Esophagus (tissue), 2 donors: ENCODE results near the gene ZIC2. TPM values are rescaled to one million over a fixed set of nuclear protein-coding genes. Genes with fewer than 3 reads are reported as not detected.
A peak's percentile ranks its signal among the peaks of the same experiment; 100 is the strongest.

Experiments
- H3K27ac ChIP-seq, 2 donors: one replicate each; pipeline ENCODE4 v1.5.1; 2013; ENCODE audit warnings: low read depth in 2 of 2, mild to moderate bottlenecking in 2 of 2, inconsistent platforms in 1 of 2, low read length in 1 of 2, moderate library complexity in 1 of 2
- H3K27me3 ChIP-seq, 2 donors: one replicate each; pipeline ENCODE4 v1.6.1; 2013; ENCODE audit warnings: low read length in 2 of 2, control low read depth in 1 of 2, mild to moderate bottlenecking in 1 of 2; ENCODE audit not compliant: insufficient read depth in 2 of 2, control insufficient read depth in 1 of 2
- H3K36me3 ChIP-seq, 2 donors: one replicate each; pipeline ENCODE4 v1.6.1; 2013; ENCODE audit warnings: low read length in 1 of 2; ENCODE audit not compliant: control insufficient read depth in 2 of 2, insufficient read depth in 2 of 2
- H3K4me1 ChIP-seq, 2 donors: one replicate each; pipeline ENCODE4 v1.6.1; 2013; ENCODE audit warnings: low read length in 1 of 2; ENCODE audit not compliant: control insufficient read depth in 2 of 2, insufficient read depth in 2 of 2
- H3K4me3 ChIP-seq, 2 donors: one replicate each; pipeline ENCODE4 v1.5.1; 2013; ENCODE audit warnings: low read length in 2 of 2, mild to moderate bottlenecking in 2 of 2, low read depth in 1 of 2, moderate library complexity in 1 of 2
- H3K9me3 ChIP-seq, 2 donors: one replicate each; pipeline ENCODE4 v1.6.1; 2013; ENCODE audit warnings: mild to moderate bottlenecking in 2 of 2, low read depth in 1 of 2, low read length in 1 of 2, moderate library complexity in 1 of 2; ENCODE audit not compliant: control insufficient read depth in 2 of 2, insufficient read depth in 1 of 2
- WGBS, 2 donors: extraction: QIAGEN DNeasy Blood & Tissue Kit; methylation state at CpG; one replicate each; pipeline ENCODE4 v1.1.7; 2013; 5-methylcytosine and 5-hydroxymethylcytosine counted together
- polyA plus RNA-seq, 2 donors: library from polyadenylated mRNA; stranded (reverse); fragments of 200-250 nt; gene quantifications; one replicate each; pipeline ENCODE4 v1.2.3, GENCODE V29; 2013
- donor health status: healthy with polysubstance abuse.
- donor health status: Bipolar disorder and iron deficiency.

Gene ZIC2
- polyA plus RNA-seq, 2 donors, result 0.04 to 0.11 TPM

GRCh38 chr13:99977912-99978798, 3.4 kb upstream of the ZIC2 start:
- Histone ChIP-seq H3K27me3 (peaks cover 0 to 65% of the 10 kb centered on the region in 2 donors), H3K9me3 (peaks cover 0 to 11% of the 10 kb centered on the region in 2 donors), H3K4me1 (peaks cover 2 to 18% of the 10 kb centered on the region in 2 donors), H3K36me3 (no peaks in the 10 kb centered on the region), H3K4me3 (no peak overlapping the region), H3K27ac (no peak overlapping the region)
- 18 to 22% methylated on average over 52 of the region's 52 CpGs for WGBS, 2 donors

GRCh38 chr13:99978799-99979452, 2.7 kb upstream of the ZIC2 start:
- Histone ChIP-seq H3K4me3 (no peak overlapping the region), H3K4me1 (peaks cover 2 to 18% of the 10 kb centered on the region in 2 donors), H3K27me3 (peaks cover 0 to 73% of the 10 kb centered on the region in 2 donors), H3K9me3 (peaks cover 0 to 11% of the 10 kb centered on the region in 2 donors), H3K36me3 (no peaks in the 10 kb centered on the region), H3K27ac (no peak overlapping the region)
- WGBS, 2 donors, result 5 to 6% methylated on average over 18 of the region's 18 CpGs

GRCh38 chr13:99979453-99980200, 2.0 kb upstream of the ZIC2 start:
- peaks cover 2 to 18% of the 10 kb centered on the region in 2 donors for H3K4me1 ChIP-seq

GRCh38 chr13:99980201-99980823, 1.3 kb upstream of the ZIC2 start:
- peaks cover 2 to 18% of the 10 kb centered on the region in 2 donors for H3K4me1 ChIP-seq
- H3K36me3 ChIP-seq, result no peaks in the 10 kb centered on the region
- WGBS, 2 donors, result 2% methylated on average over 47 to 76 of the region's 76 CpGs
- peaks cover 3 to 16% of the 10 kb centered on the region in 2 donors for H3K9me3 ChIP-seq
- peak overlapping the region; percentile 27 to 66 for H3K4me3 ChIP-seq
- no peak overlapping the region for H3K27ac ChIP-seq
- H3K27me3 ChIP-seq, result peaks cover 0 to 76% of the 10 kb centered on the region in 2 donors

More at GRCh38 chr13:99979453-99980200, 2.0 kb upstream of the ZIC2 start:
- WGBS, 2 donors, result 4 to 5% methylated on average over 59 of the region's 59 CpGs
- Histone ChIP-seq H3K9me3 (peaks cover 0 to 13% of the 10 kb centered on the region in 2 donors), H3K36me3 (no peaks in the 10 kb centered on the region), H3K27ac (no peak overlapping the region), H3K4me3 (peak overlapping the region in 1 of 2 donors; percentile 66), H3K27me3 (peaks cover 0 to 75% of the 10 kb centered on the region in 2 donors)

DNA sequence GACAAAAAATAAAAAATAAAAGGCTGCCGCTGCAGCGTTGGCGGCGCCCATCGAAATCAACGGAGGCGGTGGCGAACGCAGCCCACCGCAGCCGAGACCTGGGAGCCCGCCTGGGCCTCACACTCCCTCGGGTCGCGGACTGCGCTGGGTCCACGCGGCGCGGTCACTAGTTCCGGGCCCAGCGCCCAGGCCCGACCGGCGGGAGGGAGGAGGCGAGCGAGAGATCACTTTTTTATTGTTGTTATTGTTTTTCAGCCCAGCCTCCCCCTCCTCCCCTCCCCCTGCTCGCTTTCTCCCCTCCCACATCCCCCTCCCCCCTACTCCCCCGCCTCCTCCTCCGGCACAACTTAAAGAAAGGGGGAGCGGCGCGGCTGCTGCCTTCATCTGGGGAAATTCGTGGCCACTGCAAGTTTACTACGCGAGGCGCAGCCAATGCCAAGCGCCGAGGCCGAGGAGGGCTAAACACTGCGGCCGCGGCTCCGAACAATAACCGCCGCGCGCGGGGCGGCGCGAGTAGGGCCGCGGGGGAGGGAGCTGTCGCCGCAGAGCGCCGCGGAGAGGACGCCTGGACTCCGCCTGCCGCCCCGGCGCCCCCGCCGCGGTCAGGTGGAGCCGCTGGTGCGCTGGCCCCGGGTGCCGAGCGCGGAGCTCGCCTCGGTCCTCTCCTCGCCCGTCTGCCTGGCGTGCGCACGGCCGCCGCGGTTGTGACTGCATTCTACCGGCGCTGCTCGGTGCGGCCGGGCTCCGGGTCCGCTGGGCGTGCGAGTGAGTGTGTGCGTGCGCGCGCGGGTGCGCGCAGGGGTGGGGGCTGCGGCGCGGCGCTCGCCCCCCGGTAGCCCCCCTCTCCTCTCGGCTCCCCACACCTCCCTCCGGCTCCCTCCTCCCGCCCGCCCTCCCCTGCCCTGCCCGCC, 505 bp upstream of the ZIC2 start:
- Histone ChIP-seq H3K4me3 (peak overlapping the region; percentile 51 to 66), H3K36me3 (no peaks in the 10 kb centered on the region), H3K27me3 (peaks cover 0 to 75% of the 10 kb centered on the region in 2 donors), H3K27ac (no peak overlapping the region), H3K4me1 (peaks cover 2 to 18% of the 10 kb centered on the region in 2 donors), H3K9me3 (peaks cover 3 to 16% of the 10 kb centered on the region in 2 donors)
- 1 to 2% methylated on average over 67 to 109 of the region's 110 CpGs for WGBS, 2 donors

DNA sequence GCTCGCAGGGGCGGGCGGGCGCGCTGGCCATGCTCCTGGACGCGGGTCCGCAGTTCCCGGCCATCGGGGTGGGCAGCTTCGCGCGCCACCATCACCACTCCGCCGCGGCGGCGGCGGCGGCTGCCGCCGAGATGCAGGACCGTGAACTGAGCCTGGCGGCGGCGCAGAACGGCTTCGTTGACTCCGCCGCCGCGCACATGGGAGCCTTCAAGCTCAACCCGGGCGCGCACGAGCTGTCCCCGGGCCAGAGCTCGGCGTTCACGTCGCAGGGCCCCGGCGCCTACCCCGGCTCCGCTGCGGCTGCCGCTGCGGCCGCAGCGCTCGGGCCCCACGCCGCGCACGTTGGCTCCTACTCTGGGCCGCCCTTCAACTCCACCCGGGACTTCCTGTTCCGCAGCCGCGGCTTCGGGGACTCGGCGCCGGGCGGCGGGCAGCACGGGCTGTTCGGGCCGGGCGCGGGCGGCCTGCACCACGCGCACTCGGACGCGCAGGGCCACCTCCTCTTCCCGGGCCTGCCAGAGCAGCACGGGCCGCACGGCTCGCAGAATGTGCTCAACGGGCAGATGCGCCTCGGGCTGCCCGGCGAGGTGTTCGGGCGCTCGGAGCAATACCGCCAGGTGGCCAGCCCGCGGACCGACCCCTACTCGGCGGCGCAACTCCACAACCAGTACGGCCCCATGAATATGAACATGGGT, 599 bp downstream of the ZIC2 start:
- Histone ChIP-seq H3K27ac (no peak overlapping the region), H3K27me3 (peaks cover 0 to 79% of the 10 kb centered on the region in 2 donors), H3K9me3 (peaks cover 3 to 16% of the 10 kb centered on the region in 2 donors), H3K4me1 (peaks cover 2 to 18% of the 10 kb centered on the region in 2 donors), H3K36me3 (no peaks in the 10 kb centered on the region), H3K4me3 (peak overlapping the region; percentile 43 to 66)
- 3% methylated on average over 70 to 98 of the region's 98 CpGs for WGBS, 2 donors

DNA sequence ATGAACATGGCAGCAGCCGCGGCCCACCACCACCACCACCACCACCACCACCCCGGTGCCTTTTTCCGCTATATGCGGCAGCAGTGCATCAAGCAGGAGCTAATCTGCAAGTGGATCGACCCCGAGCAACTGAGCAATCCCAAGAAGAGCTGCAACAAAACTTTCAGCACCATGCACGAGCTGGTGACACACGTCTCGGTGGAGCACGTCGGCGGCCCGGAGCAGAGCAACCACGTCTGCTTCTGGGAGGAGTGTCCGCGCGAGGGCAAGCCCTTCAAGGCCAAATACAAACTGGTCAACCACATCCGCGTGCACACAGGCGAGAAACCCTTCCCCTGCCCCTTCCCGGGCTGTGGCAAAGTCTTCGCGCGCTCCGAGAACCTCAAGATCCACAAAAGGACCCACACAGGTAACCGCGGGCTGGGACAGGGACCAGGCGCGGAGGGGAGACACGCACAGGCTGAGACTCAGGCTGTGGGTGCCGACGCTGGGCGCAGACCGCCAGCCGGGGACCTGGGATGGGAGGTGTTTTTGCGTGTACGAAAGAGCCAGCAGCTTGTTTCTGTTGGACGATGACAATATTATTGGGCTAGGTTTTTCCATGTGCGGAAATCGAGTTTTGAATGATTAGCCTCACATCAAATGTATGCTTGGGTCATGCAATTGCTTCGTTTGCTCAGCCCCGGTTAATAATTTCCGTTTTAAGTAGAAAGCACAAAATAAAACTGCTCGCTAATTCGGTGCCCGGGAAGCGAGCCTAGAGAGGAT, 1.3 kb downstream of the ZIC2 start:
- Histone ChIP-seq H3K9me3 (peaks cover 3 to 15% of the 10 kb centered on the region in 2 donors), H3K4me1 (peaks cover under 1 to 18% of the 10 kb centered on the region in 2 donors), H3K27me3 (peaks cover 0 to 78% of the 10 kb centered on the region in 2 donors), H3K36me3 (no peaks in the 10 kb centered on the region), H3K4me3 (peak overlapping the region in 1 of 2 donors; percentile 66), H3K27ac (no peak overlapping the region)
- WGBS, 2 donors, result 8 to 13% methylated on average over 48 of the region's 48 CpGs
